NCI-H146 treated with DMSO at 0.1 percent for 48 hours (cell line): Measurements from ENCODE around the gene KIFC1.
A peak's percentile ranks its signal among the peaks of the same experiment; 100 is the strongest.

Experiments used
- DNase-seq: peaks from one replicate; lab custom pipeline; 2025; ENCODE audit not compliant: unreplicated experiment; lab: John Stamatoyannopoulos, UW

The KIFC1 gene

GRCh38 chr6:33439956-33440648 is 48.5 kb downstream of the KIFC1 start:
- no peak for DNase-seq

GRCh38 chr6:33440649-33441309 is 49.2 kb downstream of the KIFC1 start:
- no peak for DNase-seq

GRCh38 chr6:33441457-33441856 is 49.8 kb downstream of the KIFC1 start:
- no peak for DNase-seq

- DNase-seq, result no peak
These were observed 50.7 kb downstream of the KIFC1 start for GRCh38 chr6:33442283-33442682.

- no peak for DNase-seq
These were observed 51.4 kb downstream of the KIFC1 start for GRCh38 chr6:33443025-33443424.

GRCh38 chr6:33443619-33444504 is 52.2 kb downstream of the KIFC1 start:
- DNase-seq, result no peak

- no peak for DNase-seq
These were observed 53.5 kb downstream of the KIFC1 start for GRCh38 chr6:33445119-33445603.

- no peak for DNase-seq
These were observed 54.7 kb downstream of the KIFC1 start for GRCh38 chr6:33446356-33446755.

- DNase-seq, result no peak
These were observed 58.8 kb downstream of the KIFC1 start for GRCh38 chr6:33450434-33450833.

GRCh38 chr6:33451606-33452005 is 60.0 kb downstream of the KIFC1 start:
- DNase-seq, result no peak

- no peak for DNase-seq
These were observed 60.9 kb downstream of the KIFC1 start for GRCh38 chr6:33452496-33452895.

GRCh38 chr6:33453393-33454008 is 61.9 kb downstream of the KIFC1 start:
- no peak for DNase-seq

GRCh38 chr6:33454009-33454946 is 62.7 kb downstream of the KIFC1 start, which contains the start of gene ZBTB9:
ZBTB9 (plus strand) TSS chr6:33454576; CDS start chr6:33455101, 525 bp downstream.
- DNase-seq, result peak; percentile 94

- no peak for DNase-seq
These were observed 63.4 kb downstream of the KIFC1 start for GRCh38 chr6:33455051-33455450.

- no peak for DNase-seq
These were observed 64.5 kb downstream of the KIFC1 start for GRCh38 chr6:33456156-33456555.

- no peak for DNase-seq
These were observed 67.1 kb downstream of the KIFC1 start for GRCh38 chr6:33458676-33459075.

- no peak for DNase-seq
These were observed 67.6 kb downstream of the KIFC1 start for GRCh38 chr6:33459226-33459625.
